NT2/D1 (cell line): ENCODE results near the gene DNM3.

Experiments
- SUZ12 ChIP-seq: IDR thresholded peaks from 2 replicates; pipeline ENCODE4 v1.6.1; 2011; ENCODE audit not compliant: insufficient read length, insufficient read depth; ENCODE audit errors: extremely low read depth
- YY1 ChIP-seq: IDR thresholded peaks from 2 replicates; pipeline ENCODE4 v1.6.1; 2011; ENCODE audit not compliant: insufficient read length, insufficient read depth

GRCh38 chr1:172452536-172453152 is 611.3 kb downstream of the DNM3 start:
- no peak for TF ChIP-seq YY1
- TF ChIP-seq SUZ12: no peak
